Testis (tissue), 3 donors: ENCODE measurements around the gene ANKLE1. TPM values are rescaled to one million over a fixed set of nuclear protein-coding genes. Genes with fewer than 3 reads are reported as not detected.

ENCODE experiments used
- DNase-seq: peaks from one replicate; pipeline ENCODE4 v3.0.0-alpha.2; 2019
- H3K27ac ChIP-seq, 2 donors: fragments of 200-600 bp; sonication (generic); one replicate each; pipeline ENCODE4 v1.5.1; 2019
- H3K27me3 ChIP-seq: fragments of 200-600 bp; sonication (generic); one replicate; pipeline ENCODE4 v1.5.1; 2019
- H3K36me3 ChIP-seq: fragments of 200-600 bp; sonication (generic); one replicate; pipeline ENCODE4 v1.5.1; 2017; ENCODE audit warnings: low read depth; ENCODE audit errors: missing control alignments
- H3K4me1 ChIP-seq: fragments of 200-600 bp; sonication (generic); one replicate; pipeline ENCODE4 v1.5.1; 2019
- H3K4me3 ChIP-seq, 2 donors: fragments of 200-600 bp; sonication (generic); one replicate each; pipeline ENCODE4 v1.5.1; 2017 to 2019
- H3K9me3 ChIP-seq: fragments of 200-600 bp; sonication (generic); one replicate; pipeline ENCODE4 v1.5.1; 2017
- CTCF ChIP-seq, 3 experiments: fragments of 450-650 bp in 2 of 3; fragments of 200-600 bp in 1 of 3; sonication (generic) in 1 of 3; IDR thresholded peaks; one replicate each; pipeline ENCODE4 v1.5.1; 2016 to 2019; ENCODE audit warnings: antibody characterized with exemption in 3 of 3, mild to moderate bottlenecking in 2 of 3, moderate library complexity in 1 of 3
- POLR2A ChIP-seq: fragments of 450-650 bp; IDR thresholded peaks from one replicate; pipeline ENCODE4 v1.6.1; 2017; ENCODE audit warnings: antibody characterized with exemption, mild to moderate bottlenecking, moderate library complexity
- WGBS, 2 donors: methylation state at CpG; one replicate each; pipeline ENCODE4 v1.1.5; 2018; 5-methylcytosine and 5-hydroxymethylcytosine counted together
- intact Hi-C: fragments of 100-400 bp; cut with DNase I; formaldehyde crosslinking; loops from one replicate; pipeline ENCODE4 v1.15.1; 2023; ENCODE audit warnings: low total_unique reads
- polyA plus RNA-seq: library from polyadenylated mRNA; stranded (reverse); fragments of 350-450 nt; fragmentation: Illumina TruSeq; extraction: RNeasy Lipid Tissue Mini Kit (QIAGEN cat#74804); gene quantifications from one replicate; pipeline ENCODE4 v1.2.3, GENCODE V29; 2014; ENCODE audit warnings: low read depth, low replicate concordance; ENCODE audit not compliant: insufficient read depth
- total RNA-seq, 2 donors: library from RNA; depleted of rRNA; stranded (reverse); fragments of >200 nt; gene quantifications; one replicate each; pipeline ENCODE4 v1.2.3, GENCODE V29; 2016

ANKLE1 gene
- total and polyA plus RNA-seq, 3 donors from 2014 or later, result 0.45 to 5.3 (median 3.1) TPM

DNA sequence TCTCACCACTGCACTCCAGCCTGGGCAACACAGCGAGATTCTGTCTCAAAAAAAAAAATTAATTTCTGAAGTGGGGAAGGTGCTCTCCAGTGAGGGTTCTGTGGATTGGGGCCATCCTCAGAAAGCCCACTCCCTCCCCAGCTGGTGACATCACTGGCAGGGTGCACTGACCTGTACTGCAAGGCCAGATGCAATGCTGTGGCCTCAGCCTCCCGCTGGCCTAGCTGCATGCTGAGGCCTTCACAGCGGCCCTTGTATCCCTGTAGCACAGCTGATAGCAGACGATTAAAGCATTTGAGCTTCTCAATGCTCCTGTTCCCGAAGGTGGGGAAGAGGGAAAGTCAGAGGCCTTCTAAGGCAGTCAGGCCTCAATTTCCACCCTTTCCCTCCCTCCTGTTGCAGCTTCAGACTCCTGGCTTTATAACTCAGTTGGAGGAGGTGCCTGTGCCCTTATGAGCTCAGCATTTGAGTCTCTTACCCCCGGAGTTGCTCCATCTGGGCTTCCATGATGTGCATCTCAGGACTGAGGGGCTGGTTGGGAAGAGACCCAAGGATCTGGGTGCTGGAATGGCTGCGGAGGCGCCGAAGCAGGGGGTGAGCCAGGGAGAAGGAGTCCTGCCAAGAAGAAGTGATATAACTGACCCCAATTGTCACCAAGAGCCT lies 22.5 kb upstream of the ANKLE1 start:
- no peak for TF ChIP-seq POLR2A
- TF ChIP-seq CTCF (IDR thresholded peaks at IDR 0.05), result no peak
- DNase-seq, result no peak
- intact Hi-C loops, result no loop called here
- Histone ChIP-seq H3K4me3 (no peak overlapping the region), H3K4me1 (no peaks in the 10 kb centered on the region), H3K9me3 (no peaks in the 10 kb centered on the region), H3K36me3 (no peaks in the 10 kb centered on the region), H3K27me3 (no peaks in the 10 kb centered on the region), H3K27ac (no peak overlapping the region)
- 94% methylated on average over 6 to 9 of the region's 9 CpGs for WGBS, 2 donors

- intact Hi-C loops, result no loop called here
- no peak for DNase-seq
- H3K4me3 ChIP-seq, result no peak overlapping the region
- H3K36me3 ChIP-seq, result no peaks in the 10 kb centered on the region
- no peaks in the 10 kb centered on the region for H3K4me1 ChIP-seq
- H3K9me3 ChIP-seq, result no peaks in the 10 kb centered on the region
- TF ChIP-seq POLR2A (no peak), CTCF (IDR thresholded peaks at IDR 0.05) (no peak)
- 64 to 86% methylated on average over 1 of the region's 1 CpG for WGBS, 2 donors
- H3K27ac ChIP-seq, result no peak overlapping the region
- no peaks in the 10 kb centered on the region for H3K27me3 ChIP-seq
Observed at GRCh38 chr19:17259934-17260333, 21.8 kb upstream of the ANKLE1 start.

DNA sequence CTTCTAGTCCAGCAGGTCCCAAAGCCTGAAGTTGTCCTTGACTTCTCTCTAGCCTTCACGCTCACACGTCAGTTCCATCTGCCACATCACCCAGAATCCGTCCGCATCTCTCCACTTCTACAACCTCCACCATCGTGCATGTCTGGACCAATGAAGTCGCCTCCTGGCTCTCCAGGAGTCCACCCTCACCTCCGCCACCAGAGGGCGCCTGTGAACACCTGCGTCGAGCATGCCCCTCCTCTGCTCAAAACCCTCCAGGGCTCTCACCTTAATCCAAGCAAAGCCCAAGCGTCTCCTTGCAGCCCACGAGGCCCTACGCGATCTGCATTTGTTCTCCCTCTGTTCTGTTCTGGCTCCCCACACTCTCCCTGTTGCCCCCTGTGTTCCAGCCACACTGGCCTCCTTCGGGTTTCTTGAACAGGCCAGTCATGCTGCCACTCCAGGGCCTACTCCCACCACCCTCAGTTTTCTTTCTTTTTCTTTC lies 20.8 kb upstream of the ANKLE1 start:
- Histone ChIP-seq H3K36me3 (no peaks in the 10 kb centered on the region), H3K27ac (no peak overlapping the region), H3K9me3 (no peaks in the 10 kb centered on the region), H3K4me3 (no peak overlapping the region), H3K4me1 (no peaks in the 10 kb centered on the region), H3K27me3 (no peaks in the 10 kb centered on the region)
- peak; percentile 82 for DNase-seq
- TF ChIP-seq CTCF (IDR thresholded peaks at IDR 0.05), result peak; percentile 50 to 73 (median 67)
- no peak for TF ChIP-seq POLR2A
- WGBS, 2 donors, result 21 to 24% methylated on average over 15 of the region's 15 CpGs
- intact Hi-C loops, result no loop called here

DNA sequence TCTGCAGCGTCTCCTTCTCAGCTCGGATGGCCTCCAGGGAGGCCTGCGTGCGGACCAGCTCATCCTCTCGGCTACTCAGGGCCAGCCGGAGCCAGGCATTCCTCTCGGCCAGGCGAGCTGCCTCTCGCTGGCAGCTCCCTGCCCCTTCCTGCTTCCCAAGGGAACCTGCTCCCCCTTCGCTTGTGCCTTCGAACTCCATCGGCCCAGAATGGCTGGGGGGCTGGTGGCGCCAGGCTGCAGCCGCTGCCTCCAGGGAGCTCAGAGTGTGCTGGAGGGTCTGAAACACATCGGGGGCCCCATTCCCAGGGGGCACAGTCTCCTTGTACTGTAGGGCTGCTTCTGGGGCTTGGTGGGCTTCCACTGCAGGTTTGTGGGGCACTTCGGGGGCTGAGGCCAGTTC lies 19.1 kb upstream of the ANKLE1 start:
- WGBS, 2 donors, result 62 to 64% methylated on average over 10 to 16 of the region's 16 CpGs
- Histone ChIP-seq H3K27ac (no peak overlapping the region), H3K27me3 (no peaks in the 10 kb centered on the region), H3K4me3 (no peak overlapping the region), H3K4me1 (no peaks in the 10 kb centered on the region), H3K9me3 (no peaks in the 10 kb centered on the region), H3K36me3 (no peaks in the 10 kb centered on the region)
- no peak for DNase-seq
- intact Hi-C loops, result no loop called here
- TF ChIP-seq CTCF (IDR thresholded peaks at IDR 0.05) (no peak), POLR2A (no peak)
